ENCODE measurements around the gene KCNQ1. TPM values are rescaled to one million over a fixed set of nuclear protein-coding genes. Genes with fewer than 3 reads are reported as not detected.

The KCNQ1 gene
- total RNA-seq, 4 donors from 2014 or later, result 2.6 to 12.7 (median 4.9) TPM

- Histone ChIP-seq H3K9me3 (no peaks in the 10 kb centered on the region), H3K4me3 (no peak overlapping the region), H3K4me1 (peaks cover 0 to 20% (median 8%) of the 10 kb centered on the region in 3 donors), H3K27me3 (no peaks in the 10 kb centered on the region), H3K27ac (no peak overlapping the region), H3K36me3 (no peaks in the 10 kb centered on the region)
- WGBS, 2 donors (ENCODE audit: low coverage in 1 of 2), result 93% methylated on average over 7 of the region's 19 CpGs; no CpG with 5 or more reads in 1 of the 2 donors
- TF ChIP-seq POLR2AphosphoS5 (IDR thresholded peaks at IDR 0.05) (no peak), CTCF (IDR thresholded peaks at IDR 0.05) (no peak), POLR2A (IDR thresholded peaks at IDR 0.05) (no peak), EP300 (IDR thresholded peaks at IDR 0.05) (no peak)
- ATAC-seq, result no peak
Measured at GRCh38 chr11:2536440-2536989, 91.7 kb downstream of the KCNQ1 start.

GRCh38 chr11:2537010-2537705 lies 92.3 kb downstream of the KCNQ1 start:
- H3K36me3 ChIP-seq, result no peaks in the 10 kb centered on the region
- H3K27ac ChIP-seq, result no peak overlapping the region
- ATAC-seq, result no peak
- 88 to 90% methylated on average over 4 to 7 of the region's 9 CpGs for WGBS, 2 donors (ENCODE audit: low coverage in 1 of 2)
- peaks cover 0 to 20% (median 8%) of the 10 kb centered on the region in 3 donors for H3K4me1 ChIP-seq
- no peak for TF ChIP-seq POLR2AphosphoS5 (IDR thresholded peaks at IDR 0.05)
- TF ChIP-seq EP300 (IDR thresholded peaks at IDR 0.05), result no peak
- no peak for TF ChIP-seq POLR2A (IDR thresholded peaks at IDR 0.05)
- TF ChIP-seq CTCF (IDR thresholded peaks at IDR 0.05), result no peak
- no peak overlapping the region for H3K4me3 ChIP-seq
- no peaks in the 10 kb centered on the region for H3K27me3 ChIP-seq
- no peaks in the 10 kb centered on the region for H3K9me3 ChIP-seq

- ATAC-seq, result no peak
- WGBS, 2 donors (ENCODE audit: low coverage in 1 of 2), result 83 to 85% methylated on average over 6 to 13 of the region's 27 CpGs
- no peak overlapping the region for H3K27ac ChIP-seq
Measured at GRCh38 chr11:2537896-2538724, 93.3 kb downstream of the KCNQ1 start.

GRCh38 chr11:2538951-2539350 lies 94.1 kb downstream of the KCNQ1 start:
- whole genome bisulfite sequencing, 2 donors (ENCODE audit: low coverage in 1 of 2), result 94% methylated on average over 3 of the region's 12 CpGs; no CpG with 5 or more reads in 1 of the 2 donors
- H3K4me1 ChIP-seq, result peaks cover 0 to 4% (median 1%) of the 10 kb centered on the region in 3 donors
- ATAC-seq, result no peak

More at GRCh38 chr11:2537896-2538724, 93.3 kb downstream of the KCNQ1 start:
- H3K4me1 ChIP-seq, result peaks cover 0 to 12% (median 5%) of the 10 kb centered on the region in 3 donors
- H3K27me3 ChIP-seq, result no peaks in the 10 kb centered on the region
- H3K9me3 ChIP-seq, result no peaks in the 10 kb centered on the region
- TF ChIP-seq EP300 (IDR thresholded peaks at IDR 0.05), result no peak
- no peak for TF ChIP-seq POLR2A (IDR thresholded peaks at IDR 0.05)
- no peak for TF ChIP-seq POLR2AphosphoS5 (IDR thresholded peaks at IDR 0.05)
- no peak for TF ChIP-seq CTCF (IDR thresholded peaks at IDR 0.05)
- H3K4me3 ChIP-seq, result no peak overlapping the region
- no peaks in the 10 kb centered on the region for H3K36me3 ChIP-seq

More at GRCh38 chr11:2538951-2539350, 94.1 kb downstream of the KCNQ1 start:
- no peak for TF ChIP-seq POLR2AphosphoS5 (IDR thresholded peaks at IDR 0.05)
- TF ChIP-seq POLR2A (IDR thresholded peaks at IDR 0.05), result no peak
- no peak for TF ChIP-seq EP300 (IDR thresholded peaks at IDR 0.05)
- TF ChIP-seq CTCF (IDR thresholded peaks at IDR 0.05), result no peak
- Histone ChIP-seq H3K27me3 (no peaks in the 10 kb centered on the region), H3K9me3 (no peaks in the 10 kb centered on the region), H3K4me3 (no peak overlapping the region), H3K27ac (no peak overlapping the region), H3K36me3 (no peaks in the 10 kb centered on the region)

Measured in gastroesophageal sphincter (tissue), 4 donors.